ENCODE measurements around the gene ITPK1.
A peak's percentile ranks its signal among the peaks of the same experiment; 100 is the strongest.

Gene ITPK1

DNA sequence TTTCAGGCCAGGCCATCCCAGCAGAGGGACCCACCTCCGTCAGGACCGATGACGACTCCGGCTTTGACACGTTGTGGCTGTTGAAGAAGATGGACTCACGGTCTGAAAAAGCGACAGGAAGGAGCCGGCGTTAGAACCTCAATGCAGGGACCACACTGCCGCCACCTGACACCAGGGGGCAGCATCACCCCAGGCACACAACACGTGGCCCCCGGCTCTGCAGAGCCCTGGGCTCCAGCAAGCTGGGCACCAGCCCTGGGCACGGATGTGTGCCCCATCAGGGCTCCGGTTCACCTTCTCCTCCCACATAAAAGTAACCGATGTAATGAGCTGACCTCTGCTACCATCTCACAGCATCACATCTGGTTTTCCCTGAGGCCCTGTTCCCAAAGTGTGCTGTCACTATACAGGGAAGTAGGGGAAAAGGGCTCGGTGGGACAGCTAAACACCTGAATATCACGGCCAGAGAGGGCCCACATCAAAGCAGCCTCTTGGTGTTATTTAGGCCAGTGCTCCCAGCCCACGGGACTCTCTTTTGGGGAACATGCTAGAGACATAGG is 163.7 kb downstream of the ITPK1 start:
- peak; percentile 67 for DNase-seq (ENCODE audit: low read depth)

GRCh38 chr14:92951261-92951660 is 164.5 kb downstream of the ITPK1 start:
- DNase-seq (ENCODE audit: low read depth), result no peak

DNA sequence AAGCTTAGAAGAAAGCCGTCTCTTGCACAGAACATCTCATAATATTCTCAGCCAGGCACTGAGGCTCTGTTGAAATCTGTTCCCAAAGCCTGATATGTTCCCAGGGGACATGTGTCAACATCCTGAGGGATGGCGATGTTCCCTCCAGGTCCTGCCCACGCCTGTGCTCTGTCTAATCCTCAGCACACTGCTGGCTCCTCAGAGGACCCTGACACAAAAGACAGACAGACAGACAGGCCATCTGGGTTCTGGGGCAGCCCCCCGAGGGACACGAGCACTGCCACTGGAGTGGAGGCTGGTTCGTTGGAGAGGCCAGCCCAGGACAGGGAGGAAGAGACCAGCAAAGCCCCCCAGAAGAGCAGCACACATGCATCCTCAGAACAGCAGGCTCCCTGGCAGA is 165.0 kb downstream of the ITPK1 start:
- DNase-seq (ENCODE audit: low read depth), result no peak

- DNase-seq (ENCODE audit: low read depth), result no peak
These were observed 165.6 kb downstream of the ITPK1 start for GRCh38 chr14:92950193-92950540.

GRCh38 chr14:92949496-92950192 is 166.1 kb downstream of the ITPK1 start:
- no peak for DNase-seq (ENCODE audit: low read depth)

DNA sequence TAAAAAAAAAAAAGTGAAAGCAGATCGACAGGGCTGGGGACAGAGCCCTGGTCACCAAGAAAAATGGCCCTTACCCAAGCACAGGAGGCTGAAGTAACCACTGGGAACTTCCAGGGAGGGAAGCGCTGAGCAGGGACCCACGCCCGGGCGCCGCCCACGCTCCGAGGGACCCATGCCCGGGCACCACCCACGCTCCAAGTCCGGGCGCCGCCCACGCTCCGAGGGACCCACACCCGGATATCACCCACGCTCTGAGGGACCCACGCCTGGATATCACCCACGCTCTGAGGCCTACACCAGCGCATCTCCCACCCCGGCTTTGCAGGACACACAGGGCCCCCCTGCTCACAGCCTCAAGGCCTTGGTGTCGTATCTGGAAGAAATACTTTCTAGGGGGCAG is 167.1 kb downstream of the ITPK1 start:
- DNase-seq (ENCODE audit: low read depth), result no peak

- no peak for DNase-seq (ENCODE audit: low read depth)
These were observed 168.7 kb downstream of the ITPK1 start for GRCh38 chr14:92946847-92947545.

GRCh38 chr14:92945959-92946846 is 169.5 kb downstream of the ITPK1 start:
- DNase-seq (ENCODE audit: low read depth), result no peak

GRCh38 chr14:92945544-92945943 is 170.2 kb downstream of the ITPK1 start:
- DNase-seq (ENCODE audit: low read depth), result no peak

DNA sequence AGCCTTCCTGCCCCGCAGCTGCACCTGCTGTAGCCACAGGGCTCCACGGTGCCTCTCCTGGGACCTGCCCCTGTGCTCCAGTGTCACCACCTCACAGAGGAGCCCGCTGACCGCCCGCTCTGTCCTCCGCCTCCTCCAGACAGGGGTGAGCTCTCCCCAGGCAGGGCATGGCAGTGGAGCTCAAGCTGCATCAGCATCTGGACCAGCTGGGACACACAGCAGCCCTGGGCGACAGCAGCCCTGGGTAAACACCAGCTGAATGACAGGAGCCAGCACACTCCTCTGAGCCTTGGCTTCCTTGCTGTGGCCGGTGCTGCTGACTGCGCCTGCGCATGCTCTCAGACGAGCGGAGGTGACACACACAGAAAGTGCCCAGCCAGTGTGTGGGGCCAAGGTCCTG is 170.7 kb downstream of the ITPK1 start:
- no peak for DNase-seq (ENCODE audit: low read depth)

GRCh38 chr14:92943855-92944570 is 171.7 kb downstream of the ITPK1 start:
- DNase-seq (ENCODE audit: low read depth), result no peak

DNA sequence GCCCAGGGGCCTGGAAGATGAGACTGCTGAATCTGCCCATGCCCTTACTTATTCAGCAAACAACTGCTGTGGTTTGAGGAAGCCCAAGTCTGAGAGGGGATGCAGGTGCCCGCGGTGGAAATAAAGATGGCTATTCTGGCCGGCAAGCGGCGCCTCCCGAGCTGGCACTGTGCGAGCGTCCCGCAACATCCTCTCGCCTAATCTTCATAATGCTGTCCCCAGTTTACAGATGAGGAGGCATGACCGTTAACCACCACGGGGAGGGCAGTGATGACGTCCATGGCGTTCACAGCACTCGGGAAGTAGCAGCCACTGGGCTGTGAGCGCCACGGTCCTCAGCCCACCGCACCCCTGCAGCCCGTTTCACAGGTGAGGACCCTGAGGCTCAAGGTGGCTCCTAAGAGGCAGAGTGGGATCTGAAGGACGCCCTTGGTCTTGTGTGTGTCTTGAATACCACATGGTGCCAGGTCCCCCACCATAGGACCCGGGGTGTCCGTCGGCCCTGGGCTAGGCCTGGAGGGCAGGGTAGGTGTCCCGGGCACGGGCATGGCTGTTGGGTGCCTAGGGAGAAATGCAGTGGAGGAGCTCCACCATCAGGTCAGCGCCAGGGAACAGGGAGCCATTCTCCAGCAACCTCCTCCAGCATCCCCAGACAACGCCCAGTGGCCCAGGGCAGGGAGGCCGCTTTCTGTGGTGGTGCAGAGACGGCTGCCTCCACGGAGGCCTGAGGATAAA is 172.6 kb downstream of the ITPK1 start:
- DNase-seq (ENCODE audit: low read depth), result no peak

DNA sequence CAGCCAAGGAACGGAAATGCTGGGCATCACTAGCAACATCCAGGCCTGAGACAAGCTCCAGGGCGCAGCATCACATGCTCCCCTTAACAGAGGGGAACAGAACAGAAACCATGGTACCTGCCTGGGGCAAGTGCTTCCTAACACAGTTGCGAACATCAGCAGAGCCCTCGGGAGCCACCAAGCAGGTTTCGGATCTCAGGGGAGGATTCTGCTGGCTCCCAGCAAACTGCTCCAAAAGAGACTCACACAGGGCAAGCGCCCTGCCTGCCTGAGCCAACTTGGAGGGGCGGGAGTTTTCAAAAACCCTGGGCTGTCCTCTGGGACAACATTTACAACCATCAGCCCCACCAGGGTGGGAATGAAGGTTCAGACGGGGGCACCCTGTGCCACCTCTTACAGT is 173.1 kb downstream of the ITPK1 start:
- no peak for DNase-seq (ENCODE audit: low read depth)

DNA sequence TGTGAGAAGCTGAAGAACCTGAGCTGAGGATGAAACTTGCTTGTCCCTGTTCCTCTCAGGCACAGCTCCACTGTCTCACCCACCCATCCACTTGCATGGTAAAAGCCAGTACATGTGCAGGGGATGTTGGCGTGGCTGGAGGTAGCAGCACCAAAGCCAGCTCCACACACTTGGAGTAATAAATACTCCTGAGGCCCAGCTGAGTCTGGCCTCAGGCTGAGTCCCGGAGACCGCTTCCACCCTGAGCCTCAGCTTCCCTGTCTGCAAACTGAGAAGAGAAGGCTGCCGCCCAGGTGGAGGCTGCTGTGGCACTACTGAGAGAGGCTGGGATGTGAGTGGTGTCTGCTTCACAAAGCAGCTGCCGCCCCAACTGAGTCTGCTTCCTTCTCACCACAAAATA is 173.6 kb downstream of the ITPK1 start:
- DNase-seq (ENCODE audit: low read depth), result no peak

- DNase-seq (ENCODE audit: low read depth), result no peak
These were observed 174.2 kb downstream of the ITPK1 start for GRCh38 chr14:92941531-92941930.

DNA sequence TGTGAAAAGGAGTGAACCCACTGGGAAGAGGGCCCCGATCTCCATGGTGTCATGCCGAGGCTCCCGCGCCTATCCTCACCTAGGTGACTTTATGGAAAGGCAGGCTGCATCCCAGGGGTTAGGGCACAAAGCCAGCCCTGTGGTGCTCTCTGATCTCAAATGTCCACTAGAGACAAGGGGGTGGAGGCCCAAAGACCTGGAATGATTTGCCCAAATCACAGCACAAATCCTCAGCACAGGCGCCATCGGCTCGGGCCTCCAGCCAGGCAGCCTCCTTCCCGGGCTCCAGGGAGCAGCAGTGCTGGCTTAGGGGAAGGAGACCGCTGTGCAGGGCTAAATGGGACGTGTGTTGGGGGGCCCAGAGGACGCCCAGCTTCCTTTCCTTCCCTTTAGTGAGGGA is 175.2 kb downstream of the ITPK1 start:
- DNase-seq (ENCODE audit: low read depth), result no peak

DNA sequence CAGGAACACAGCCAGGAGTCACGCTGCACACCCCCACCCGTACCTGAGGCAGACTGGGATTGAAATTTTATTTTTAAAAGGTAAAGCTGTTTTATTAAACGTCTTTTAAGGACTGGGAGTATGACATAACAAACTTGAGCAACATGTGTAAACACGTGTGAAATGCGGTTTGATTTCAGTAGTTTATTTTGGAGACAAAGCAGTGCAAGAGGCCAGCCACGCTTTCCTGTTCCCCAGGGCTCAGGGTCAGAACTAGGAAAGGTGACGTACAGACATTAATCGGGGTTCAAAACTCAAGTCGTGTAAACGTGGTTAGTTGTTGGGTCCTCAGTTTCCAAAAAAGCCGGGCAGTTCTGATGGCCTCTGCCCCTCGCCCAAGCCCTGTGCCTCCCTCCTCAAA is 176.0 kb downstream of the ITPK1 start:
- no peak for DNase-seq (ENCODE audit: low read depth)

DNA sequence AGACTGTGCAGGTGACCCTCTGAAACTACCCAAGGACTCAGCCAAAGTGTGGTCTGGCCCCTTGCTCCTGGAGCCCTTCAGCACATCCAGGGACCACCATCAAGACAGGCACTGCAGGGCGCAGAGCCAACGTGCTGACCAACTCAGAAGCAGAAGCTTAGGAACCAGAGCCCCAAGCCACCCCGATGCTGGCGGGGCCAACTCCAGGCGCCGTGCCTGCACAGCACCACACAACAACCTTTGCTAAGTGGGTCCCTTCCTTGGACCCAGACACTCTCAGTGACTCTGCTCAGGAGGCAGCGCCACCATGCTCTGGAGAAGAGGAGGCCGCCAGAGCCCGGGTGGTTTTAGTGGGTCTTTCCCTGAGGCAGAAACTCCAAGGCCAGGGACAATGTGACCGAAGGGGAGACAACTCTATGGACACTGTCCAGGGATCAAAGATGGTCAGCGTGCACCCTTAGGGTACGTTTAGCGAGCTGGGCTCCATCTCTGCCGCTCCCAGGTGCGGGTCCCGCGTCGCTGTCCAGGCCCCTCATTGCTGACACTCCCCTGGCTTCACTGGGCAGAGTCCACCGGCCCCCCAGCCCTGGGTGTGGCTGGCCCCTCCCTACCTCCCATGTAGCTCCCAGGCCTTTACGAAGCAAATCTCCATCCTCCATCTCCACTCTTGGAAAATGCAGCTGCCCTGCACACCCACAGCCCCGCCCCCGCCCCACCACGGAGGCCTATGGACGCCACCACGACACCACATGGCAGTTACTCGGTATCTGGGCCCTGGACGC is 176.6 kb downstream of the ITPK1 start:
- DNase-seq (ENCODE audit: low read depth), result no peak

DNA sequence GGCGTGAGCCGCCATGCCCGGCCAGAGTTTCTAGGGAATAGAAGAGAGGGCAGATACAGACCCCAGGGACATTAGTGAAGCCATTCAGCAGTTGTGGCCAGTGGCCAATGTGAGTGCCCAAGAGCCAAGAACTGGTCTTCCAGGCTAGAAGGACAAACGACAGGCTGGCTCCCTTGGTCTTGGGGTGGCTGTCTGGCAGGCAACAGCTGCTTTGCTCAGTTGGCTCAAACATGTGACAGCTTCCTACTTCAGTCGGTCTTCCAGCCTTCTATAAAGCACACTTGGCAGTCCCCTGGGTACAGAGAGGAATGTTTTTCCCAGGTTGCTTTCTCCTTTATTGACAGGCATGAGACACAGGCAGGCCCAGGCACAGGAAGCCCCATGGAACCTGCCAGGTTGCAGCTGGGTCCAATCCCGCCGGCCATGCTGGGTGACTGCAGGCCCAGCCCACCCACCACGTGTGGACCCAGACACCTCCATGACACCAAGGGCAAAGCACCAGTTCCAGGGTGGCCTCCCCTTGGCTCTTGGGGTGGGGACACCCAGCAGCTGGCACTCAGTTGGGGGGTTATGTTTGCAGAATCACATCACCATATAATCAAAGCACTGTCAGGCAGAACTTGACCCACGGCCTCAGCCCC is 177.4 kb downstream of the ITPK1 start:
- DNase-seq (ENCODE audit: low read depth), result no peak

All from activated T-helper 9 cell treated with anti-CD3 and anti-CD28 coated beads, Interleukin-2, amount 50 U/mL, for 16 hours (primary cell).